CD4-positive, alpha-beta memory T cell (primary cell): ENCODE measurements around the gene NPHP4. TPM values are rescaled to one million over a fixed set of nuclear protein-coding genes. Genes with fewer than 3 reads are reported as not detected.

Source experiments
- CTCF ChIA-PET: fragments of 350-600 bp; sonication (Branson Sonifier 250); formaldehyde crosslinking; loops from one replicate; lab custom pipeline; 2021; ENCODE audit warnings: inconsistent platforms; ENCODE audit not compliant: partially characterized antibody; lab: Charles Lee
- POLR2A ChIA-PET: fragments of 350-600 bp; sonication (Branson Sonifier 250); formaldehyde crosslinking; loops from one replicate; lab custom pipeline; 2021; ENCODE audit not compliant: partially characterized antibody; lab: Charles Lee
- DNase-seq, 5 donors: peaks; one replicate each; pipeline versions ENCODE4 v3.0.0 to v3.0.0-alpha.2; 2020 to 2022; ENCODE audit warnings: mixed read lengths in 1 of 5
- H3K27ac ChIP-seq: one replicate; pipeline ENCODE4 v1.7.0; 2013; ENCODE audit warnings: low read depth, low read length
- H3K27me3 ChIP-seq: 2 replicates; pipeline ENCODE4 v1.7.0; 2013; ENCODE audit warnings: mild to moderate bottlenecking, low read length, moderate library complexity; ENCODE audit not compliant: insufficient read depth
- H3K36me3 ChIP-seq: 2 replicates; pipeline ENCODE4 v1.7.0; 2013; ENCODE audit warnings: mild to moderate bottlenecking, low read length, moderate library complexity; ENCODE audit not compliant: insufficient read depth
- H3K4me1 ChIP-seq: 2 replicates; pipeline ENCODE4 v1.7.0; 2013; ENCODE audit warnings: mild to moderate bottlenecking, low read length, moderate library complexity; ENCODE audit not compliant: insufficient read depth
- H3K4me3 ChIP-seq, 2 donors: one replicate each; pipeline ENCODE4 v1.7.0; 2013; ENCODE audit warnings: low read length in 2 of 2, mild to moderate bottlenecking in 1 of 2
- H3K9me3 ChIP-seq, 2 donors: one replicate each; pipeline ENCODE4 v1.7.0; 2013; ENCODE audit warnings: low read length in 2 of 2, control low read depth in 1 of 2; ENCODE audit not compliant: control insufficient read depth in 1 of 2
- H3K27ac Mint-ChIP-seq, 7 donors: one replicate each; pipeline ENCODE4 v1.8.0; 2020 to 2021; ENCODE audit warnings: mixed read lengths in 7 of 7, mild to moderate bottlenecking in 6 of 7, inconsistent platforms in 3 of 7, moderate library complexity in 3 of 7
- H3K27me3 Mint-ChIP-seq, 2 donors: one replicate each; pipeline ENCODE4 v1.8.0; 2020 to 2021; ENCODE audit warnings: mixed read lengths in 2 of 2
- H3K36me3 Mint-ChIP-seq, 2 donors: one replicate each; pipeline ENCODE4 v1.8.0; 2020 to 2021; ENCODE audit warnings: mixed read lengths in 2 of 2, inconsistent platforms in 1 of 2, mild to moderate bottlenecking in 1 of 2
- H3K4me1 Mint-ChIP-seq, 4 donors: one replicate each; pipeline ENCODE4 v1.8.0; 2020 to 2021; ENCODE audit warnings: mixed read lengths in 4 of 4, mild to moderate bottlenecking in 1 of 4
- H3K4me3 Mint-ChIP-seq, 8 donors: one replicate each; pipeline ENCODE4 v1.8.0; 2020 to 2021; ENCODE audit warnings: mixed read lengths in 8 of 8, mild to moderate bottlenecking in 7 of 8, moderate library complexity in 6 of 8, inconsistent platforms in 3 of 8
- H3K9me3 Mint-ChIP-seq, 8 donors: one replicate each; pipeline ENCODE4 v1.8.0; 2020 to 2021; ENCODE audit warnings: mixed read lengths in 8 of 8, mild to moderate bottlenecking in 5 of 8, inconsistent platforms in 3 of 8, moderate library complexity in 1 of 8
- intact Hi-C: fragments of 100-400 bp; cut with micrococcal nuclease; formaldehyde crosslinking; loops from one replicate; pipeline ENCODE4 v1.15.1; 2023
- polyA plus RNA-seq, 2 donors: library from polyadenylated mRNA; unstranded; fragments of 300-500 nt; fragmentation: Illumina TruSeq; gene quantifications; one replicate each; pipeline ENCODE4 v1.2.3, GENCODE V29; 2021
- total RNA-seq, 2 experiments: library from RNA; stranded (reverse); gene quantifications; one replicate each; pipeline ENCODE4 v1.2.3, GENCODE V29; 2021

The NPHP4 gene
- total and polyA plus RNA-seq, 4 experiments from 2014 or later: 1.0 to 9.6 (median 4.3) TPM

DNA sequence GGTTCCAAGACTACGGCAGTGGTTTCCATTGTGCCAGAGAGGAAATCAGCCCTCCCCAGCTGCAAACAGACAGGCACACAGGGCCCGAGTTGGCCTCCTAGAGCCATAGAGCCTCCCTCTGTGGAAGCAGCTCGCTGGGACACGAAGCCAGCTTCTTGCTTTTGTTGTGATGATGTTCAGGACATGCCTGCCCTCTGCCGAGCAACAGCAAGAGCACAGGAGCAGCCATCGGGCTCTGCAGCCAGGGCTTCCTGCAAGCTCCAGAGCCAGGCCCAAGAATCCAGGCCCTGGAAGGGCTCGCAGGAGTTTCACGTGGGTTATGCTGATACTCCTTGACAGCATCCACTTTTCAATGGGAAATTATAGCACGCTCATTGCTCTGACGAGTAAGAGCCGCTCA, 18.5 kb downstream of the NPHP4 start:
- Histone ChIP-seq H3K27ac (no peak overlapping the region), H3K36me3 (no peaks in the 10 kb centered on the region), H3K4me3 (no peak overlapping the region), H3K27me3 (no peaks in the 10 kb centered on the region), H3K9me3 (no peaks in the 10 kb centered on the region), H3K4me1 (peaks cover 8% of the 10 kb centered on the region)
- Mint-ChIP-seq H3K9me3 (no peaks in the 10 kb centered on the region), H3K27ac (no peak overlapping the region), H3K4me3 (no peak overlapping the region), H3K4me1 (peaks cover 5 to 12% (median 9%) of the 10 kb centered on the region in 4 donors), H3K36me3 (peaks cover 5 to 11% of the 10 kb centered on the region in 2 donors), H3K27me3 (no peaks in the 10 kb centered on the region)
- ChIA-PET POLR2A (no interaction called here), CTCF (interaction anchor here (1.8 kb wide), 1 partner anchor 464 kb away, joined by 10 read pairs; no protein-coding TSS in a partner anchor)
- intact Hi-C loops: loop anchor here (10.0 kb wide), 1 partner anchor 51 kb away; no protein-coding TSS in a partner anchor
- DNase-seq: no peak

- H3K4me3 ChIP-seq: no peak overlapping the region
- no peaks in the 10 kb centered on the region for H3K9me3 ChIP-seq
- no peaks in the 10 kb centered on the region for H3K27me3 ChIP-seq
- DNase-seq: no peak
- CTCF ChIA-PET: no interaction called here
- intact Hi-C loops: loop anchor here (10.0 kb wide), 1 partner anchor 53 kb away; no protein-coding TSS in a partner anchor
- peaks cover 8% of the 10 kb centered on the region for H3K4me1 ChIP-seq
- H3K27ac ChIP-seq: no peak overlapping the region
- H3K4me3 Mint-ChIP-seq: no peak overlapping the region
- no peaks in the 10 kb centered on the region for H3K36me3 ChIP-seq
- H3K27ac Mint-ChIP-seq: no peak overlapping the region
- H3K27me3 Mint-ChIP-seq: no peaks in the 10 kb centered on the region
- H3K4me1 Mint-ChIP-seq: peaks cover 0 to 6% (median 3%) of the 10 kb centered on the region in 4 donors
- peaks cover 9 to 12% of the 10 kb centered on the region in 2 donors for H3K36me3 Mint-ChIP-seq
- peaks cover 0 to 2% (median 0%) of the 10 kb centered on the region in 8 donors for H3K9me3 Mint-ChIP-seq
- POLR2A ChIA-PET: no interaction called here
These were observed 20.1 kb downstream of the NPHP4 start for GRCh38 chr1:5972198-5972520.

- ChIA-PET CTCF (no interaction called here), POLR2A (no interaction called here)
These were observed 20.6 kb downstream of the NPHP4 start for GRCh38 chr1:5971471-5972197.

GRCh38 chr1:5970610-5971273, 21.5 kb downstream of the NPHP4 start:
- Histone ChIP-seq H3K4me3 (no peak overlapping the region), H3K27me3 (no peaks in the 10 kb centered on the region), H3K36me3 (no peaks in the 10 kb centered on the region), H3K9me3 (no peaks in the 10 kb centered on the region), H3K27ac (no peak overlapping the region), H3K4me1 (no peaks in the 10 kb centered on the region)
- DNase-seq: no peak
- H3K4me3 Mint-ChIP-seq: no peak overlapping the region
- ChIA-PET POLR2A (no interaction called here), CTCF (no interaction called here)
- no peaks in the 10 kb centered on the region for H3K27me3 Mint-ChIP-seq
- no peak overlapping the region for H3K27ac Mint-ChIP-seq
- H3K4me1 Mint-ChIP-seq: peaks cover 0 to 6% (median 0%) of the 10 kb centered on the region in 4 donors
- peaks cover 9% of the 10 kb centered on the region in 2 donors for H3K36me3 Mint-ChIP-seq
- H3K9me3 Mint-ChIP-seq: peaks cover 0 to 2% (median 0%) of the 10 kb centered on the region in 8 donors
- intact Hi-C loops: loop anchor here (10.0 kb wide), 1 partner anchor 54 kb away; no protein-coding TSS in a partner anchor

More at GRCh38 chr1:5971471-5972197, 20.6 kb downstream of the NPHP4 start:
- intact Hi-C loops: loop anchor here (10.0 kb wide), 1 partner anchor 53 kb away; no protein-coding TSS in a partner anchor
- Mint-ChIP-seq H3K27ac (no peak overlapping the region), H3K36me3 (peaks cover 9% of the 10 kb centered on the region in 2 donors), H3K4me3 (no peak overlapping the region), H3K4me1 (peaks cover 0 to 6% (median 0%) of the 10 kb centered on the region in 4 donors), H3K9me3 (peaks cover 0 to 2% (median 0%) of the 10 kb centered on the region in 8 donors), H3K27me3 (no peaks in the 10 kb centered on the region)
- H3K4me3 ChIP-seq: no peak overlapping the region
- no peaks in the 10 kb centered on the region for H3K9me3 ChIP-seq
- no peaks in the 10 kb centered on the region for H3K36me3 ChIP-seq
- H3K27ac ChIP-seq: no peak overlapping the region
- H3K4me1 ChIP-seq: peaks cover 8% of the 10 kb centered on the region
- H3K27me3 ChIP-seq: no peaks in the 10 kb centered on the region
- DNase-seq: no peak

GRCh38 chr1:5969168-5969567, 23.1 kb downstream of the NPHP4 start:
- ChIA-PET POLR2A (no interaction called here), CTCF (no interaction called here)
- H3K27me3 Mint-ChIP-seq: no peaks in the 10 kb centered on the region
- Histone ChIP-seq H3K4me1 (no peaks in the 10 kb centered on the region), H3K9me3 (no peaks in the 10 kb centered on the region), H3K4me3 (no peak overlapping the region), H3K27ac (no peak overlapping the region), H3K27me3 (no peaks in the 10 kb centered on the region), H3K36me3 (no peaks in the 10 kb centered on the region)
- H3K4me1 Mint-ChIP-seq: no peaks in the 10 kb centered on the region
- no peak for DNase-seq
- peaks cover 0 to 2% (median 0%) of the 10 kb centered on the region in 8 donors for H3K9me3 Mint-ChIP-seq
- peaks cover 9% of the 10 kb centered on the region in 2 donors for H3K36me3 Mint-ChIP-seq
- intact Hi-C loops: no loop called here
- H3K27ac Mint-ChIP-seq: no peak overlapping the region
- H3K4me3 Mint-ChIP-seq: no peak overlapping the region

- CTCF ChIA-PET: interaction anchor here (0.7 kb wide), 1 partner anchor 43 kb away, joined by 3 read pairs; no protein-coding TSS in a partner anchor
- Mint-ChIP-seq H3K4me1 (no peaks in the 10 kb centered on the region), H3K27me3 (no peaks in the 10 kb centered on the region), H3K9me3 (peaks cover 0 to 2% (median 0%) of the 10 kb centered on the region in 8 donors), H3K36me3 (peaks cover 9% of the 10 kb centered on the region in 2 donors), H3K4me3 (no peak overlapping the region), H3K27ac (peak overlapping the region in 1 of 7 donors; percentile 2)
- no peaks in the 10 kb centered on the region for H3K4me1 ChIP-seq
- no peaks in the 10 kb centered on the region for H3K27me3 ChIP-seq
- no peaks in the 10 kb centered on the region for H3K9me3 ChIP-seq
- no peak for DNase-seq
- H3K36me3 ChIP-seq: no peaks in the 10 kb centered on the region
- intact Hi-C loops: no loop called here
- H3K4me3 ChIP-seq: no peak overlapping the region
- POLR2A ChIA-PET: no interaction called here
- H3K27ac ChIP-seq: no peak overlapping the region
These were observed 24.0 kb downstream of the NPHP4 start for GRCh38 chr1:5968161-5968736.
